Naive thymus-derived CD8-positive, alpha-beta T cell (primary cell): ENCODE data around the gene PDCD11. TPM values are rescaled to one million over a fixed set of nuclear protein-coding genes. Genes with fewer than 3 reads are reported as not detected.

Experiments used
- ATAC-seq, 2 donors: fragments of 150-1000 bp; cut with Tn5 transposase in 1 of 2; sonication (Bioruptor Pico), chemical (Tn5 transposase) in 1 of 2; 1 replicate in 1 of 2; 2 replicates in 1 of 2; pipeline ENCODE4 v1.10.0; 2021; ENCODE audit warnings: mild to moderate bottlenecking in 2 of 2, moderate library complexity in 2 of 2
- POLR2A ChIA-PET: fragments of 350-600 bp; sonication (Branson Sonifier 250); formaldehyde crosslinking; loops from one replicate; lab custom pipeline; 2021; ENCODE audit warnings: antibody characterized with exemption; lab: Charles Lee
- DNase-seq, 10 donors: peaks; one replicate each; pipeline versions ENCODE4 v3.0.0 to v3.0.0-alpha.2; 2020 to 2022
- H3K27ac Mint-ChIP-seq, 10 donors: one replicate each; pipeline ENCODE4 v1.8.0; 2020 to 2022; ENCODE audit warnings: mild to moderate bottlenecking in 10 of 10, mixed read lengths in 10 of 10, moderate library complexity in 4 of 10, inconsistent platforms in 1 of 10
- H3K27me3 Mint-ChIP-seq, 5 donors: one replicate each; pipeline ENCODE4 v1.8.0; 2021 to 2022; ENCODE audit warnings: mixed read lengths in 5 of 5
- H3K36me3 Mint-ChIP-seq, 3 donors: one replicate each; pipeline ENCODE4 v1.8.0; 2020 to 2022; ENCODE audit warnings: mixed read lengths in 3 of 3, mild to moderate bottlenecking in 2 of 3, inconsistent platforms in 1 of 3
- H3K4me1 Mint-ChIP-seq, 4 donors: one replicate each; pipeline ENCODE4 v1.8.0; 2021 to 2022; ENCODE audit warnings: mixed read lengths in 4 of 4
- H3K4me3 Mint-ChIP-seq, 10 donors: one replicate each; pipeline ENCODE4 v1.8.0; 2020 to 2022; ENCODE audit warnings: mild to moderate bottlenecking in 10 of 10, mixed read lengths in 10 of 10, moderate library complexity in 6 of 10, inconsistent platforms in 1 of 10
- H3K9me3 Mint-ChIP-seq, 9 donors: one replicate each; pipeline ENCODE4 v1.8.0; 2020 to 2022; ENCODE audit warnings: mixed read lengths in 9 of 9, mild to moderate bottlenecking in 3 of 9, inconsistent platforms in 1 of 9, moderate library complexity in 1 of 9
- polyA plus RNA-seq, 3 donors: library from polyadenylated mRNA; unstranded; fragments of 300-500 nt; fragmentation: Illumina TruSeq; gene quantifications; one replicate each; pipeline ENCODE4 v1.2.3, GENCODE V29; 2021
- total RNA-seq, 8 experiments: library from RNA in 2 of 8; stranded (reverse) in 2 of 8; gene quantifications; one replicate each; pipeline ENCODE4 v1.2.3 and lab custom pipeline; 2021 to 2026

The PDCD11 gene
- total and polyA plus RNA-seq, 5 experiments from 2014 or later: 8.6 to 44.2 (median 14.9) TPM

DNA sequence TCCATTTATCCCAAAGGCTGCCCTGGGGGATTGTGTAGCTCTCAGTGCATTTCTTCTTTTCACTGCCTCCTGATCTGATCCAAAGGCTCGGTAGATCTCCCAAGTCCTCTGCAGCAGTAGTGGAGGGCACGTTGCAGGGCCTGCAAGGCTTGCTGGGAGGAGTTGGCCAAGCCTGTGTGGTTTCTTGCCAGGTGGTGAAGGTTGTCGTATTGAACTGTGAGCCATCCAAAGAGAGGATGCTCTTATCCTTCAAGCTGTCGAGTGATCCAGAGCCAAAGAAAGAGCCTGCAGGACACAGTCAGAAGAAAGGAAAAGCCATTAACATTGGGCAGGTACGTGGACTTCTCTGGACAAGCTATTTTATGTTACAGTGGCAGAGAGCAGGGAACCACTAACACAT lies 21.2 kb downstream of the PDCD11 start:
- POLR2A ChIA-PET: interaction anchor here (0.5 to 1.0 kb wide), 2 partner anchors 16 to 67 kb away, joined by 3 read pairs; no protein-coding TSS in a partner anchor
- Mint-ChIP-seq H3K4me1 (peaks cover 0 to 2% (median 0%) of the 10 kb centered on the region in 4 donors), H3K27me3 (no peaks in the 10 kb centered on the region), H3K36me3 (peaks cover 7 to 98% (median 44%) of the 10 kb centered on the region in 3 donors), H3K9me3 (no peaks in the 10 kb centered on the region), H3K4me3 (no peak overlapping the region), H3K27ac (peak overlapping the region in 1 of 10 donors; percentile 32)
- no peak for DNase-seq
- no peak for ATAC-seq

DNA sequence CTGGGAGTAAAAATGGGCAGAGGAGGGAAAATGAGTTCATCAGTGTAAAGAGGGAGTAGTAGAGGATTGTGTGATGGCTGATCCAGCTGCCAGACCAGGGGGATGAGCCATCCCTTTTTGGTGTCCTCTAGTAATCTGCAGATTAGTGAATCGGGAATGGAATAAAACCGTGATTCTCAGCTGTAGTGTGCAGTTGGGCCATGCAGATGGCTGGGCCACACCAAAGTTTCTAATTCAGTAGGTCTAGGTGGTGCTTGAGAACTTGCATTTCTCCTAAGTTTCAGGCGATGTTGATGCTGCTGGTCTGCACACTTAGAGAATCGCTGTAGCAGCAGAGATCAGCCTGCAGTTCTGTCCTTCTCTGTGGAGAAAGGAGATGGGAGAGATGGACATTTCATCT lies 22.7 kb downstream of the PDCD11 start:
- POLR2A ChIA-PET: interaction anchor here (0.6 to 1.0 kb wide), 2 partner anchors 65 to 600 kb away, joined by 3 read pairs; no protein-coding TSS in a partner anchor
- no peak for ATAC-seq

DNA sequence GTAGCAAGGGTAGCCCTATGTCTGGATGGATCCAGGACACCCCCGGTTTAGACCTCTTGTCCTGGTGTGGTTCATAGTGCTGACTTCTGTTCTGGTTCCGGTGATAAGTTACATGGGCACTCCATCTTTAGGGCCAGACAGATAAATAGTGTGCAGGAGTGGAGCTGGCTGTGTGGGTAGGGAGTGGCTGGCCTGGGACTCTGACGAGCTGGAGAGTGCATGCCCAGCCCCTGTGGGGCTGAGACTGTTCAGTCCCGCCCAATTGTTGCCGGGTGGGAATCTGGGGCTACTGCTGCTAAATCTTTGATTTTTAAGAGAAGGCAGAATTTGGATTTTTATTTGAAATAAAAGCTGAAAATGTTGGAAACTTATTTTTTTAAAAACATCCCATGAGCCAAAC lies 27.3 kb downstream of the PDCD11 start:
- DNase-seq (no peak), ATAC-seq (no peak)
- Mint-ChIP-seq H3K27ac (peak overlapping the region in 1 of 10 donors; percentile 53), H3K4me1 (peaks cover 5 to 11% (median 6%) of the 10 kb centered on the region in 4 donors), H3K36me3 (peaks cover 10 to 94% (median 49%) of the 10 kb centered on the region in 3 donors), H3K4me3 (no peak overlapping the region), H3K9me3 (no peaks in the 10 kb centered on the region), H3K27me3 (no peaks in the 10 kb centered on the region)
- POLR2A ChIA-PET: interaction anchor here (0.6 kb wide), 1 partner anchor 605 kb away, joined by 4 read pairs; no protein-coding TSS in a partner anchor

More for the DNA sequence above, 22.7 kb downstream of the PDCD11 start:
- Mint-ChIP-seq H3K9me3 (no peaks in the 10 kb centered on the region), H3K36me3 (peaks cover 14 to 98% (median 54%) of the 10 kb centered on the region in 3 donors), H3K27ac (no peak overlapping the region), H3K27me3 (no peaks in the 10 kb centered on the region), H3K4me1 (peaks cover 0 to 2% (median 0%) of the 10 kb centered on the region in 4 donors), H3K4me3 (no peak overlapping the region)
- DNase-seq: no peak

DNA sequence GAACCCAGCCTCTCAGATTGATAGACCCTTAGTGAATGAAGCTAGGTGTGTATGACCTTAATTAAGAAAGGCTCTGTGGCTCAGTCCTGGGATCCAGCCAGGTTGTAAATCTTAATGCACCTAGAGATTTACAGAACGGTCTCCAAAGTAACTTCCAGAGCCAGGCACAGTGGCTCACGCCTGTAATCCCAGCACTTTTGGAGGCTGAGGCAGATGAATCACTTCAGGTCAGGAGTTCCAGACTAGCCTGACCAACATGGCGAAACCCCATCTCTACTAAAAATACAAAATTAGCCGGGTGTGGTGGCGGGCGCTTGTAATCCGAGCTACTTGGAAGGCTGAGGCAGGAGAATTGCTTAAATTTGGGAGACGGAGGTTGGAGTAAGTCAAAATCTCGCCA lies 31.4 kb downstream of the PDCD11 start:
- H3K27me3 Mint-ChIP-seq: no peaks in the 10 kb centered on the region
- ATAC-seq (no peak), DNase-seq (no peak)
- no peak overlapping the region for H3K27ac Mint-ChIP-seq
- H3K9me3 Mint-ChIP-seq: no peaks in the 10 kb centered on the region
- peaks cover 16 to 34% (median 24%) of the 10 kb centered on the region in 4 donors for H3K4me1 Mint-ChIP-seq
- H3K36me3 Mint-ChIP-seq: peaks cover 10 to 86% (median 39%) of the 10 kb centered on the region in 3 donors
- POLR2A ChIA-PET: no interaction called here
- H3K4me3 Mint-ChIP-seq: no peak overlapping the region

DNA sequence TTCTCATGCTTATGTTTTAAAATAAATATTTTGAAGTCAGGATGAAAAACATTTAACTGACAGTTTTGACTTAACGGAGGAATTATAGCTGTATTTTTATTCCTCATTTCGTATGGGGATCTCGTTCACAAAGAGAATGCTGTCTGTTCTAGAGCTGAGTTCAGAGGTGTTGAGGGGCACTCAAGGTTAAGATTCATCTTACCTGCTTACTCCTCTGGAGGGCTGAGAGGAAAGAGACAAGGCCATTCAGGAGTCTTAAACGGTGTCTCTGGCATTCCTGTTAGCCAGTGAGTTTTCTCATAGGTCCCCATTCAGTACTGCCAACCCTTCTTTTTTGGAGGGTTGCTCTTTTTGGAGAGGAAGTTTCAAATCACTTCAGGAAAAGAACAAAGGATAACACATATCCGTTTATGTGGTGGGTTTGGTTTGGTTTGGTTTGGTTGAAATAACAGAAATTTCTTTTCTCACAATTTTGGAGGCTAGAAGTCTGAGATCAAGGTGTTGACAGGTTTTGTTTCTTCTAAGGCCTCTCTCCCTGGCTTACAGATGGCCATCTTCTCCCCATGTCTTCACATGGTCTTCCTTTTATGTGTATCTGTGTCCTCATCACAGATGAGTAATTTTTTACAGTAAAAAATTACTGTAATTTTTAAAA lies 32.7 kb downstream of the PDCD11 start:
- POLR2A ChIA-PET: interaction anchor here (0.6 kb wide), 1 partner anchor 1223 kb away, joined by 7 read pairs; no protein-coding TSS in a partner anchor
- Mint-ChIP-seq H3K27ac (peak overlapping the region in 6 of 10 donors; percentile 2 to 71 (median 37)), H3K4me3 (peak overlapping the region in 9 of 10 donors; percentile 13 to 79 (median 52)), H3K27me3 (no peaks in the 10 kb centered on the region), H3K9me3 (no peaks in the 10 kb centered on the region), H3K36me3 (peaks cover 3 to 82% (median 35%) of the 10 kb centered on the region in 3 donors), H3K4me1 (peaks cover 16 to 34% (median 24%) of the 10 kb centered on the region in 4 donors)
- DNase-seq: peak in 3 of 10 donors; percentile 15 to 48 (median 48)
- peak; percentile 62 to 65 for ATAC-seq

DNA sequence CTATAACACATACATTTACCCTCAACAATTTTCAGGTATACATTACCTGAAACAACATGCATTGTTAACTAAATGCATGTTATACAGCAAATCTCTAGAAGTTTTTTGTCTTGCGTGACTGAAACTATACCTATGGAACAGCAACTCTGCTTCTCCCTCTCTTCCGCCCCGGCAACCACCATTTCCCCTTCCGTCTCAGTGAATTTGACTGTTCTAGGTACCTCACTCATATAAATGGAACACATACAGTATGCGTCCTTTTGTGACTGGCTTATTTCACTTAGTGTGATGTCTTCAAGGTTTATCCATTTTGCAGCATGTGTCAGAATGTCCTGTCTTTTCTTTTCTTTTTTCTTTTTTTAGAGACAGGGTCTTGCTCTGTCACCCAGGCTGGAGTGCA lies 33.2 kb downstream of the PDCD11 start:
- peak overlapping the region in 3 of 10 donors; percentile 20 to 71 (median 49) for H3K27ac Mint-ChIP-seq
- no peaks in the 10 kb centered on the region for H3K9me3 Mint-ChIP-seq
- ATAC-seq: peak; percentile 49 to 51
- H3K4me3 Mint-ChIP-seq: peak overlapping the region; percentile 15 to 79 (median 66)
- POLR2A ChIA-PET: no interaction called here
- no peaks in the 10 kb centered on the region for H3K27me3 Mint-ChIP-seq
- peaks cover 0 to 79% (median 30%) of the 10 kb centered on the region in 3 donors for H3K36me3 Mint-ChIP-seq
- peaks cover 16 to 34% (median 24%) of the 10 kb centered on the region in 4 donors for H3K4me1 Mint-ChIP-seq
- peak in 2 of 10 donors; percentile 8 to 30 for DNase-seq

DNA sequence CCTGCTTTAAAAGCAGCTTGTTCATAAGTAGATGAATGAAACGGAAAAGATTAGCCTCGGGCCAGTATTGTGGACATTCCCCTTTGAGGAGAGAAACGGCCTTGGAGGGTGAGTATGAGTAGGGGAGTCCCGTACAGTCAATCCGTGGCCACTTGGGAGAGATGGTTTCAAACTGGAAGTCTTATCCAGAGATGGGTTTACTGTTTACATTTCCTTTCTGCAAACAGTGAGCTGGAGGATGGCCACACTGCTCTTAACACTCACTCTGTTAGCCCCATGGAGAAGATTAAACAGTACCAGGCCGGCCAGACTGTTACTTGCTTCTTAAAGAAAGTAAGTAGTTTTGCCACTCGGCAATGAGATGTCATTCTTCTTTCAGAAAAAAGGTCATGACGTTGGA lies 35.5 kb downstream of the PDCD11 start:
- peaks cover 0 to 79% (median 24%) of the 10 kb centered on the region in 3 donors for H3K36me3 Mint-ChIP-seq
- no peaks in the 10 kb centered on the region for H3K9me3 Mint-ChIP-seq
- peaks cover 14 to 34% (median 24%) of the 10 kb centered on the region in 4 donors for H3K4me1 Mint-ChIP-seq
- no peak for DNase-seq
- no peak overlapping the region for H3K4me3 Mint-ChIP-seq
- H3K27me3 Mint-ChIP-seq: no peaks in the 10 kb centered on the region
- no peak overlapping the region for H3K27ac Mint-ChIP-seq
- no peak for ATAC-seq
- POLR2A ChIA-PET: no interaction called here

DNA sequence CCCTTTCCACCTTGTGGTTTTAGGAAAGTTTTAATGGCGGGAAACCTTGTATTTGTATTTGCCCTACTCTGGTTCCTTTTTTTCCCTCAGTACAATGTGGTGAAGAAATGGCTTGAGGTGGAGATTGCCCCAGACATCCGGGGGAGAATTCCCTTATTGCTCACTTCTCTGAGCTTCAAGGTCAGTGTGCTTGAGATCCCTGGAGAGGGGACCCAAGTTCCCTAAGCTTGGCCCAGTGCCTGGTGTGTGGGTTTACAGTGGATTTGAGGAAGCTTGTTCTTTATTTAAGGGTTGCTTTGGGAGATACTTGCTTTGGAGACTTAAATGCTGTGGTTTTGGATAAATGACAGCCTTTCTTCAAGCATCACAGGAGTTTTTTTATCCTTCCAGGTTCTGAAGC lies 37.4 kb downstream of the PDCD11 start:
- POLR2A ChIA-PET: interaction anchor here (0.7 kb wide), 1 partner anchor 16 kb away, joined by 3 read pairs; no protein-coding TSS in a partner anchor
- Mint-ChIP-seq H3K4me1 (peaks cover 10 to 23% (median 17%) of the 10 kb centered on the region in 4 donors), H3K4me3 (no peak overlapping the region), H3K27ac (no peak overlapping the region), H3K36me3 (peaks cover 0 to 79% (median 26%) of the 10 kb centered on the region in 3 donors), H3K9me3 (no peaks in the 10 kb centered on the region), H3K27me3 (no peaks in the 10 kb centered on the region)
- ATAC-seq: no peak
- DNase-seq: no peak

DNA sequence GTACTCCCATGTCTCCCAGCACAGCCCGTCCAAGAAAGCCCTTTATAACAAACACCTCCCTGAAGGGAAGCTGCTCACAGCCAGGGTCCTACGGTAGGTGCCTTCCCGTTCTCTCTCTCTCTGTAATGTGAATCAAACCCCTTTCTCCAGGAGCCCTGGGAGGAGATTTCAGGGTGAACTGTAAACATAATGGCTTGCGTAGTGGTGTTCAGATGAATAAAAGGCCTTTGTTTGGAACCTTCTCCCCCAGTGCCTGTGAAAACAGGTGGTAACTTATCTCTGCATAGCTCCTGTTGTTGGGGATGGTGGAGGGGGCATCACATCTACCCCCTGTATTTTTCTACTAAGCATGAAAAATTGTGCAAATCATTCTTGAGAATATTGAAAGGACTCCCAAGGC lies 43.4 kb downstream of the PDCD11 start:
- peaks cover 0 to 94% (median 17%) of the 10 kb centered on the region in 3 donors for H3K36me3 Mint-ChIP-seq
- H3K4me3 Mint-ChIP-seq: no peak overlapping the region
- no peaks in the 10 kb centered on the region for H3K27me3 Mint-ChIP-seq
- POLR2A ChIA-PET: interaction anchor here (0.6 kb wide), 1 partner anchor 13 kb away, joined by 3 read pairs; no protein-coding TSS in a partner anchor
- no peaks in the 10 kb centered on the region for H3K9me3 Mint-ChIP-seq
- DNase-seq (no peak), ATAC-seq (no peak)
- peaks cover 0 to 2% (median under 1%) of the 10 kb centered on the region in 4 donors for H3K4me1 Mint-ChIP-seq
- peak overlapping the region in 1 of 10 donors; percentile 72 for H3K27ac Mint-ChIP-seq

DNA sequence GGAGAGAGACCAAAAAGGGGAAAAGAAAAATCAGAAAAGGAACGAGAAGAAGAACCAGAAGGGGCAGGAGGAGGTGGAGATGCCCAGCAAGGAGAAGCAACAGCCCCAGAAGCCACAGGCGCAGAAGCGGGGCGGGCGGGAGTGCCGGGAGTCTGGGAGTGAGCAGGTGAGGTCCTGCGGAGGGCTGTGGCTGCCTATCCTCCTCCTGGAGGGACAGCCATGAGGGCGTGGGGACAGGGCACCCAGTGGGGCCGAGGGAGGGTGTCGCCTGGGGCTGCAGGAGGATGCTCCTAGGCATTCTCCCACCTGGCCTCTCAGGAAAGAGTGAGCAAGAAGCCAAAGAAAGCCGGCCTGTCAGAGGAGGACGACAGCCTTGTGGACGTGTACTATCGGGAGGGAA lies 44.0 kb downstream of the PDCD11 start:
- Mint-ChIP-seq H3K27ac (peak overlapping the region in 4 of 10 donors; percentile 14 to 72 (median 50)), H3K36me3 (peaks cover 0 to 94% (median 15%) of the 10 kb centered on the region in 3 donors), H3K27me3 (no peaks in the 10 kb centered on the region), H3K9me3 (no peaks in the 10 kb centered on the region), H3K4me3 (no peak overlapping the region), H3K4me1 (peaks cover 0 to 4% (median 2%) of the 10 kb centered on the region in 4 donors)
- ATAC-seq (no peak), DNase-seq (no peak)
- POLR2A ChIA-PET: no interaction called here

DNA sequence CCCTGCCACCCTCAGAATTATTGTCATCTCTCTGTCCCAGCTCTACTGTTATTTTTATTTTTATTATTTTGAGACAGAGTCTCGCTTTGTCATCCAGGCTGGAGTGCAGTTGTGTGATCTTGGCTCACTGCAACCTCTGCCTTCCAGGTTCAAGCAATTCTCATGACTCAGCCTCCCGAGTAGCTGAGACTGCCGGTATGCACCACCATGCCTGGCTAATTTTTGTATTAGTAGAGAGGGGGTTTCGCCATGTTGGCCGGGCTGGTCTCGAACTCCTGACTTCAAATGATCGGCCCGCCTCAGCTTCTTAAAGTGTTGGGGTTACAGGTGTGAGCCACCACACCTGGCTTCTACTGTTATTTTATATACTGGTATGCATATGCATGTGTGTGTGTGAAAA lies 44.8 kb downstream of the PDCD11 start:
- DNase-seq (no peak), ATAC-seq (no peak)
- H3K27me3 Mint-ChIP-seq: no peaks in the 10 kb centered on the region
- no peak overlapping the region for H3K27ac Mint-ChIP-seq
- peaks cover 0 to 94% (median 15%) of the 10 kb centered on the region in 3 donors for H3K36me3 Mint-ChIP-seq
- no peaks in the 10 kb centered on the region for H3K9me3 Mint-ChIP-seq
- H3K4me1 Mint-ChIP-seq: peaks cover 0 to 4% (median 3%) of the 10 kb centered on the region in 4 donors
- no peak overlapping the region for H3K4me3 Mint-ChIP-seq
- POLR2A ChIA-PET: no interaction called here

DNA sequence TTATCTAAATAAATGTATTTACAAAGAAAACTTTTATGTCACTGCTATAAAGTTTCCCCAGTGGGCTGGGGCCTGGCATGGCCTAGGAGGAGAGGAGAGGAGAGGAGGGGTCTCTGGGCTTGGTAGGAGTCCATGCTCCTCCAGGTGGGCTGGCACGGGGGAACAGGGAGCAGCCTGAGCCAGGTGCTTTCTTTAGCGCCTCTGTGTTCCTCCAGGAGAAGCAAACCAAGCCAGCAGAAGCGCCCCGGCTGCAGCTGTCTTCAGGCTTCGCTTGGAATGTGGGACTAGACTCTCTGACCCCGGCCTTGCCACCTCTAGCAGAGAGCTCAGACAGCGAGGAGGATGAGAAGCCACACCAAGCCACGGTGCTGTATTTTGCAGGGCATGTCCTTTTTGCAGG lies 45.2 kb downstream of the PDCD11 start:
- Mint-ChIP-seq H3K9me3 (no peaks in the 10 kb centered on the region), H3K27me3 (no peaks in the 10 kb centered on the region), H3K4me3 (no peak overlapping the region), H3K27ac (peak overlapping the region in 1 of 10 donors; percentile 27), H3K36me3 (peaks cover 0 to 95% (median 15%) of the 10 kb centered on the region in 3 donors), H3K4me1 (peaks cover 0 to 4% (median 3%) of the 10 kb centered on the region in 4 donors)
- ATAC-seq (no peak), DNase-seq (no peak)
- POLR2A ChIA-PET: no interaction called here

DNA sequence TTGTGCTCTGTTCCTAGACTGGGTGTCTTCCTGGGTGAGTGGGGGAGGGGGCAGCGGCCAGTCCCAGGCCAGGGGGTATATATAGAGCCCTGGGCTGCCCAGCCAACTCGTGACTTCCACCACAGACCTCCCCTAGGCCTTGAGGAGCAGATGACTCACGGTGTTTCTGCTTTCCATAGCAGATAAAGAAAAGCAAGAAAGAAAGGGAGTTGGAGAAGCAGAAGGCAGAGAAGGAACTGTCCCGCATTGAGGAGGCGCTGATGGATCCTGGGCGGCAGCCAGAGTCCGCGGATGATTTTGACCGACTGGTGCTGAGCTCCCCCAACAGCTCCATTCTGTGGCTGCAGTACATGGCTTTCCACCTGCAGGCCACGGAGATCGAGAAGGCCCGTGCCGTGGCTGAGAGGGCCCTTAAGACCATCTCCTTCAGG lies 45.6 kb downstream of the PDCD11 start:
- ATAC-seq (no peak), DNase-seq (no peak)
- H3K4me3 Mint-ChIP-seq: no peak overlapping the region
- no peaks in the 10 kb centered on the region for H3K27me3 Mint-ChIP-seq
- peaks cover 0 to 6% (median 5%) of the 10 kb centered on the region in 4 donors for H3K4me1 Mint-ChIP-seq
- peak overlapping the region in 2 of 10 donors; percentile 6 to 56 for H3K27ac Mint-ChIP-seq
- peaks cover 0 to 94% (median 13%) of the 10 kb centered on the region in 3 donors for H3K36me3 Mint-ChIP-seq
- no peaks in the 10 kb centered on the region for H3K9me3 Mint-ChIP-seq
- POLR2A ChIA-PET: interaction anchor here (0.6 kb wide), 1 partner anchor 875 kb away, joined by 4 read pairs; no protein-coding TSS in a partner anchor
